HG03280 (cell line): ENCODE measurements around the gene NIPAL3.
"Not testable (repeated sequence)": the region's sequence is repeated elsewhere in the genome, so short reads cannot be mapped to it uniquely, and the experiment has no call there.

Experiments
- ATAC-seq: cut with Tn5 transposase; IDR thresholded peaks from one replicate; pipeline ENCODE4 v1.9.1; 2021; ENCODE audit warnings: mild to moderate bottlenecking, moderate library complexity; ENCODE audit not compliant: unreplicated experiment

Gene NIPAL3

GRCh38 chr1:24455272-24455671, 39.7 kb downstream of the NIPAL3 start:
- ATAC-seq = no peak

- ATAC-seq = no peak
Observed at GRCh38 chr1:24457866-24458265, 42.3 kb downstream of the NIPAL3 start.

DNA sequence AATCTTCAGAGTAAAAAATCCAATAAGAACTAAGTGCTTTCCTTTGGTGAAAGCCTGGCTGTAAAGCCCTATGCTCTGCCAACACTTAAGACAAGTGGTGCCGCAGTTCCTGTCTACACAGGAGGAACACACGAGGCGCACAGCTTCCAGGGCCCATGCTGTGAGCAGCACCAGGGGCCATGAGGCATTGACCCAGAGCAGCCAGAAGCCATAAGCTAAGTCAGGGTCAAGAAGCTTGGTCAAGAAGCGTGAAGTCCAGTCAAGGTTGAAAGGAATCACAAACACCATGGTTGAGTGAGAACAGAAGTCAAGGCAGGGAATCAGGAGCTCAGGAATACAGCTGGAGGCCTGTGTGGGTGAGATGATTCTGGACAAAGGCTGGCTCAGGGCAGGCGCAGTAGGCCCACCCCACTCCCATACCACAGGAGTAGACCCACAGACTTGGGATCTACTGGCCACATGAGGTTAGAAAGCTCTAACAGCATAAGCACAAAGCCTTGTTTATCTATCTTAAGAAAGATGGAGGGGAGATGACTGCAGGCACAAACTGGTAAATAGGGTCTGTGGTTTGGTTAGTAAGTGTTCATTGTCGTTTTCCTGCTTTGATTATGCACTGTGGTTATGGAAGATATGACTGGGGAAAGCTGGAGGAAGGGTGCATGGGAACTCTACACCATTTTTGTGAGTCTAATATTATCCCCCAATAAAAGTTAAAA, 44.1 kb downstream of the NIPAL3 start:
- ATAC-seq = no peak

DNA sequence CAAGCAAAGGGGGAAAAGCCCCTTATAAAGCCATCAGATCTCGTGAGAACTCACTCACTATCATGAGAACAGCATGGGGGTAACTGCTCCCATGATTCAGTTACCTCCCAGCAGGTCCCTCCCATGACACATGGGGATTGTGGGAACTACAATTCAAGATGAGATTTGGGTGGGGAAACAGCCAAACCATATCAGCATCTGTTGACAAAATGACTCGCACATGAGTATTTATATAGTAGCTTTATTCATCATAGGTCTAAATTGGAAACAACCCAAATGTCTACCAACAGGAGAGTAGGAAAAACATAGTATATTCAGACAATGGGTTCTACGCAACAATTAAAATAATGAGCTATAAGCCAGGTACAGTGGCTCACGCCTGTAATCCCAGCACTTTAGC, 46.5 kb downstream of the NIPAL3 start:
- not testable (repeated sequence) for ATAC-seq

- no peak for ATAC-seq
Observed at GRCh38 chr1:24463776-24464735, 48.5 kb downstream of the NIPAL3 start.

DNA sequence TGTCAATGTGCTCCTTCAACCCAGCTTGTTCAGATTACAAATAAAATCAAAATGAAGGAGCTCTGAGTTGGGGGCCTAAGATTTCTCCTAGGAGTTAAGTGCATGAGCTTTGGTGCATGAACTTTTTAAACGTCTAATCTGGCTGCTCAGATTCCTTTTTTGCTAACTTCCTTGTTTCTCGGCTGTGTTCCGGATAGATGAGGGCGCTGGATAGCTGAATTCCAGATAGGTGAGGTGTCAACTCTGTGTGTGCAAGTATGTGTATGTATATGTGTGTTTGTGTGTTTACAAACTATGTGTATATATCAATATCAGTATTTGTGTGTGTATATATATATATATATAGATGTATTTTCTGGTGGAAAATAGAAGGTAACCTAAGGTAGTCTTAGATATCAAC, 49.5 kb downstream of the NIPAL3 start:
- no peak for ATAC-seq

DNA sequence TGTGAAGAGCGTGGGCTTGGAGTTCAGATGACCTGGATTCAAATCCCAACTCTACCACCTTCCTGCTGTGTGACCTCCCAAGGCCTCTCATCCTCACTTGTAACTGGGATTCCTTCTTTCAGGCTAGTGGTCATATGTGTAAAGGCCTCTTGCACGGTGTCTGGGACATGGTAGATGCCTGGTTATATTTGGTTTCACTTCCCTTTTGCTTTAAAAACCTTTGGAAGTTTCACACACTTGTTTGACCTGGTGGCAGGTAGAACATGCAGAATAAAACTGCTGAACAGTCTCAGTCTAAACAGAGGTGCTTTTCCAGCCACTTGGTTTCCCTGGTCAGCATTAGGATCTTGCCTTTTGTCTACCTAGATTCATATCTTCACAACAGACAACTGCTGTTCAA, 50.0 kb downstream of the NIPAL3 start:
- ATAC-seq = no peak

DNA sequence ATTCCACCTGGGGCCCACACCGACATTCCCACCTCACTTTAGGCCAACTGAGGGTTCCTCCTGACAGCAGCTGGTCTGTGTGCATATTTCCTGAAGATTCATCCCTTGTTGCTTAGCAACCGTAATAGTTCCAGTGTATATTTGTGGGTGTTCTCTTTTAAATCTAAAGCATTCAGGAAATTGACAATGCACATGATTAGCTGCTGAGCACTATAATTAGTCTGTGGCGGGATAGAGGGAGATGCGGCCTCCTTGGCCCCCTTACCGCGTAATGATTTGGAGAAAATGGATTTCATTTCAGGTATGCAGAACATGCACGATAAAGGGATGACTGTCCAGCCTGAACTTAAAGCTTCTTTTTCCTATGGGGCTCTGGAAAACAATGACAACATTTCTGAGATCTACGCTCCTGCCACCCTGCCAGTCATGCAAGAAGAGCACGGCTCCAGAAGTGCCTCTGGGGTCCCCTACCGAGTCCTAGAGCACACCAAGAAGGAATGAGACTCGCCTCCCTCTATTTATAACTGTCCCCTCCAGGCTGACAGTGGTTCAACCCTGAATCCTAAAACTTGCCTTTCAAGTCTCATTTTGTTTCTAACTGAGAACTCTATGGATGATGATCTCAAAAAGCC, 53.2 kb downstream of the NIPAL3 start:
- no peak for ATAC-seq

GRCh38 chr1:24470592-24470991, 55.0 kb downstream of the NIPAL3 start:
- no peak for ATAC-seq

DNA sequence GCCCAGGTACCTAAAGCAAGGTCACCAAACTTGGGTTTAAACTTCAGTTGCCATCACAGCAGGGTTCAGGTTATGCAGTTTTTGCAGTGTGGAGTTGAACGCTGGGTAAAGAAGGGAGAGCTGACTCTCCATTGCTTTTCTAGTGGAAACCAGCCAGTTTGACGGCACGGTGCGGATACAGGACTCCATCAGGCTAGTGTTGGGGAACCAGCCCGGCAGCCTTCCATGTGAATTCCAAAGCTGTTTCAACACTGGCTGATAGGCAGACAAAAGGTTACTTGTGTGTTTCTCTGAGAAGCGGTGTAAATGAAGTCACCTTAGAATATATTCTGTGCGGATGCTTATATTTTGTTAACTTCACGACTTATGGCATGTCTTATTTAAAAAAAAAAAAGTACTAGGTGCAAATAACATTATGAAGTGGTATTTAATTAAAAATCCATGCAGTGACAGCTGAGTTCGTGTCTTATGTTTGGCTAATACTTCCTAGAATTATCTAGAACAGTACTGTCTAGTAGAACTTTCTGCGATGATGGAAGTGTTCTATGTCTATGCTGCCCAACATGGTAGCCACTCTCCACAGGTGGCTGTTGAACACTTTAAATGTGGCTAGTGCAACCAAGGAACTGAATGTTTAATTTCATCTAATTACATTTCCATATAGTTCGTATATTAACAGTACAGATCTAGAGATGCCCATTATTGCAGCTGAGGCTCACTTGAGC, 57.1 kb downstream of the NIPAL3 start:
- ATAC-seq = no peak

DNA sequence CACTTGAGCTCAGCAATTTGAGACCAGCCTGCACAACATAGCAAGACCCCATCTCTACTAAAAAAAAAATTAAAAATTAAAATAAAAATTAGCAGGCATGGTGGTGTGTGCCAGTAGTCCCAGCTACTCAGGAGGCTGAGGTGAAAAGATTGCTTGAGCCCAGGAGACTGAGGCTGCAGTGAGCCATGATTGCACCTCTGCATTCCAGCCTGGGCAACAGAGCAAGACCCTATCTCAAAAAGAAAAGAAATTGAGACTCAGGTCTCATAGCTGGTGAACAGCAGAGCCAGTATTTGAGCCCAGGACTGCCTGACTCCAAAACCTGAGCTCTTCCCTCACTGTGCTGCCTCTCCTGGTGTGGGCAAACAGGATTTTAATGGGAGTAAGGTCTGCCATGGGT, 58.6 kb downstream of the NIPAL3 start:
- no peak for ATAC-seq

DNA sequence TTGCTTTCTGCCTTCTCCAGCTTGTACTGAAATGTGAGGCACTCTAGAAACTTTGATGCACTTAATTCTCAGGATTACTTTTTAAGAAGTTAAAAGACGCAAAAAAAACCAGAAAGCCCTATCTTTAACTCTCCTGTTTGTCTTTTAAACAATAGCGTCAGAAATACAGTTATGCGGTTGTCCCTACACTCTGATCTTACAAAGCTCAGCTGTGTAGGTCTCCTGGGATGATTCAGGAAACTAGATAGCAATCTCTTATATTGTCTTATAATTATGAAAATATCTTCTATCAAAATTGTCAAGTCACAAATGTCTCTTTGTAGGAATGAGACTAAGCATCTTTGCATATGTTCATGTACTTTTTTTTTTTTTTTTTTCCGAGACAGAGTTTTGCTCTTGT, 60.1 kb downstream of the NIPAL3 start:
- ATAC-seq = no peak

GRCh38 chr1:24476571-24476970, 61.0 kb downstream of the NIPAL3 start:
- no peak for ATAC-seq

DNA sequence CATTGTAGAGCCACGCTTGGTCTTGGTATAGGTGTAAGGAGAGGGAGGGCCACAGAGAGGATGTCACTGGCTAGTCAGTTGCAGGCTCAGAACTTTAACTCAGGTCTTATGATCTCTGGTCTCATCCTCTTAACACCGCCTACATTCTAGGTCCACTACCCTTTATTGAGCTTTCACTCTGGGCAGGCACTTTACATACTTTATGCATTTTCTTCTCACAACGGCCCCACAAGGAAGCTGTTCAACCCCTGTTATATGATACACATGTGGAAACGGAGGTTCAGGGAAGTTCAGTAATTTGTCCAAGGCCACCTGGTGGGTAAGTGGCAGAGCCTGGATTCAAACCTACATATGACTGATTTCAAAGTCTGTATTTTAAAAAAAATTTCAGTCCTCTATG, 61.7 kb downstream of the NIPAL3 start:
- ATAC-seq = no peak

DNA sequence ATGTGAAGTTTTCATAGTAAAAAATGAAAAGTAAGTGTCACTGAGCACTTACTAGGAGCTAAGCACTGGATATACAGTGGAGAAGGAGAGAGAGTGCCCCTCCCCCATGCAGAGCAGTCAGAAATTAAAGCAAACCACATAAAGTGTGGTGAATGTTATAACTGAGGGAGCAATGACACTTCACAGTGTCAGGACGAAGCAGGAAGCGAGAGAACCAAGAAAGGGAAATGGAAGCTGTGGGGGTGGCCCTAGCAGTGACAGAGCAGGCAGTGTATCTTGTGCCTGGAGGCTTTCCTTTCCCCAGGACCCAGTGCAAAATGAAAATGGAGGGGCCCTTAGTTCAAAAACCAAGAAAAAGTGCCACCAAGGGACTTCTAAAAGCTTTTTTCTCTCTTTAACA, 65.5 kb downstream of the NIPAL3 start:
- no peak for ATAC-seq

- no peak for ATAC-seq
Observed at GRCh38 chr1:24481843-24482610, 66.4 kb downstream of the NIPAL3 start.

- ATAC-seq = no peak
Observed at GRCh38 chr1:24483441-24483840, 67.8 kb downstream of the NIPAL3 start.

DNA sequence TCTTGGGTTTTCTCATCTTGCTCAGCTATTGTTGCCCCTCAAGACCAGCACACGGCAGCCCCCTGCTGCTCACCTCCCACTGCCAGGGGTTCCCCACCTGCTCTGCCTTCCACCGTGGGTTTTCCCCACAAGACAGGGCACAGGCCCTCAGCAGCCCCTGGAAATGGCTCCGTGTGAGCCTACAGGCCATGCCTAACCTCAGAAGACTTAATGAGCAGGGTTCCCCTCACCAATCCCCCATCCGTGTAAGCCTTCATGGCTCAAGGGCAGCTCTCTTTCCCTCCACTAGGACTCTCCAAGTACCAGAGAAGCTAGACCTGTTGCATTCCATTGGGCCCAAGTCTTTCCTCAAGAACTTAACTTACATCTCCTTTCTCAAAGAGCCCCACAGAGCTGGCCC, 68.6 kb downstream of the NIPAL3 start:
- no peak for ATAC-seq

DNA sequence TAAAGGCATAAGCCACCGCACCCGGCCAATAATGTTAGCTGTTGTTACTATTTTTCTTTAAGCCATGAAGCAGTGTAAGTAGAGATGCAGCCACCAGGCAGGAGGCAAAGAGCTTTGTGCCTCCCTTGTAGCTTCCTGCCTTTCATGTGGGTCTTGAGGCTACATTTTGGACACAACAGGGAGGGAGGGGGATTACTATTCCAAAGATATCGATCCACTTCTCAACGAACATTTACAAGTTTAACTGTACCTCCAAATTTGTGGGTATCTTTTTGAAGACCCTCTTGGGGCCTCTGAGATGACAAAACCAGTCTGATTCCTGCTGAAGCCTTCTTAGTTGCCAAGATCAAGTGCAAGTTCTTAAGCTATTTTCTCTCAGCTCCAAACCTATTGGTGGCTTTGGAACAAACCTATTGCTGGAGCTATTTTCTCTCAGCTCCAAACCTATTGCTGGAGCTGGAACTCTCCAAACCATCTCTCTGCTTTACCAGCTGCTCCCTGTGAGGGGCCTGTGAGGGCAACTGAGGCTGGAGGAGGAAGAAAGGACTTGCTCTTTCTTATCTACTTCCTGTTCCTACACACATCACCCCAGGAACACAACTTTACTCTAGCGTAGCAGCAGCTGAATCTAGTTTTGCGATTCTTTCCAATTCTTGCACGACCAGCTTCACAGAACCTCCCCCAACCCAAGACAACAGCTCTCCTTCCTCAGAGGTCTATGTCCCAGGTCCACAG, 70.9 kb downstream of the NIPAL3 start:
- no peak for ATAC-seq

- ATAC-seq = no peak
Observed at GRCh38 chr1:24487455-24487854, 71.9 kb downstream of the NIPAL3 start.
